Cardiac muscle cell (in vitro differentiated cells and primary cell): Measurements from ENCODE around the gene SULF2. TPM values are rescaled to one million over a fixed set of nuclear protein-coding genes. Genes with fewer than 3 reads are reported as not detected.

Source experiments
- DNase-seq, 2 donors: peaks; one replicate each; pipeline versions ENCODE4 v3.0.0 to v3.0.0-alpha.2; 2010 to 2017; ENCODE audit warnings: low read depth in 1 of 2, low spot score in 1 of 2
- H3K27ac ChIP-seq: fragments of 200-600 bp; sonication (generic); 2 replicates; pipeline ENCODE4 v1.5.1; 2016
- H3K27me3 ChIP-seq: fragments of 200-600 bp; sonication (generic); 2 replicates; pipeline ENCODE4 v1.6.0; 2016; ENCODE audit warnings: control low read depth
- H3K36me3 ChIP-seq: fragments of 200-600 bp; sonication (generic); 2 replicates; pipeline ENCODE4 v1.5.1; 2016; ENCODE audit warnings: control low read depth
- H3K4me1 ChIP-seq: fragments of 200-600 bp; sonication (generic); 2 replicates; pipeline ENCODE4 v1.8.1; 2017; ENCODE audit warnings: low read depth, mild to moderate bottlenecking, mixed run types
- H3K4me3 ChIP-seq: fragments of 200-600 bp; sonication (generic); 2 replicates; pipeline ENCODE4 v1.5.1; 2016; ENCODE audit warnings: mild to moderate bottlenecking
- H3K9me3 ChIP-seq: fragments of 200-600 bp; sonication (generic); 2 replicates; pipeline ENCODE4 v1.5.1; 2017; ENCODE audit warnings: low read depth, mild to moderate bottlenecking, control low read depth
- CTCF ChIP-seq: IDR thresholded peaks from 2 replicates; pipeline ENCODE4 v1.5.1; 2012; ENCODE audit warnings: low read depth, mild to moderate bottlenecking, low read length
- polyA plus RNA-seq: library from polyadenylated mRNA; unstranded; fragments of >200 nt; fragmentation: Nextera tagmentation; extraction: Ambion mirVana; gene quantifications from 2 replicates; pipeline ENCODE4 v1.2.1, GENCODE V29; 2016
- total RNA-seq: library from RNA; depleted of rRNA; stranded (reverse); fragments of >200 nt; gene quantifications from 2 replicates; pipeline ENCODE4 v1.2.3, GENCODE V29; 2016

Gene SULF2
- total and polyA plus RNA-seq, 2 experiments from 2014 or later = 4.2 to 9.6 TPM

DNA sequence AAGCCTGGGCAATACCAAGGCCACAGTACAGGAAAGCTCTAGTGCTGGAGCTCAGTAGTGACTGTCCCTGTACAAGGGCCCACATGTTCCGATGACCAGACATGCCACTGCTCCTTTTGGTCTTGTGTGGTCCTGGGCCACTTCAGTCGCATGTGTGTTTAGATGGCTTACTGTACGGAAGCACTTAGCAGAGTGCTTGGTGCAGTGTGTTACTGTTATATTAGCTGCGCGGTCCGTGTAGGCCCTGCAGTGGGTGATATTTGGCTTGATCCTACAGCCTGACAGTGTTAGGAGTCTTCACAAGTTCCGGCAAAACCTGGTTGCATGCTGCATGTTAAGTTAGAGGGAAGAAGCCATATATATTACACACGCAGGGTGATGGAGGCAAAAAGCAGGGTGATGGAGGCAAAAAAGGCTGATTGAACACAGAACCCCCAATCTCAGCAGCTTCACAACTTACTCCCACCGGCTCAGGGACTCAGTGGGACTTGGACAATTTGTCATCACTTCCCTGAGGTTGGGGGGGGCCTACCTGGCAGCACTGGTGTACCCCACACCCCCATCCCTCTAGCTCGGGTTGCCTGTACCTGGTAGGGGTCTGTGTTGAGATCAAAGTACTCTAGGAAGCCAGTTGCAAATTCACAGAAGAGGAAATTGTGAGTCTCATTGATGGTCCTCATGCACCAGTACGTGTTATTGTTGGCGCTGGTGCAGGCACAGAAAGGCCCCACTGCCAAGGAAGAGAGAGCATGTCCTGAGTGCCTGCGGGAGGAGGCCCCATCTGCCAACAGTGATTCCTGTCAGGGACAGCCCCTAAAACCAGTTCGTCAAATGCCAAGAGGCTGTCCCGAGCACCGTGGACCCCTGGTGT, 122.6 kb downstream of the SULF2 start:
- H3K27ac ChIP-seq = no peak overlapping the region
- H3K4me3 ChIP-seq = no peak overlapping the region
- H3K4me1 ChIP-seq = peaks cover 5% of the 10 kb centered on the region
- H3K27me3 ChIP-seq = no peaks in the 10 kb centered on the region
- H3K9me3 ChIP-seq = no peaks in the 10 kb centered on the region
- H3K36me3 ChIP-seq = no peaks in the 10 kb centered on the region
- no peak for TF ChIP-seq CTCF
- DNase-seq = no peak

GRCh38 chr20:47661714-47662113, 123.6 kb downstream of the SULF2 start:
- no peak overlapping the region for H3K27ac ChIP-seq
- DNase-seq = no peak
- H3K27me3 ChIP-seq = no peaks in the 10 kb centered on the region
- H3K9me3 ChIP-seq = no peaks in the 10 kb centered on the region
- H3K36me3 ChIP-seq = no peaks in the 10 kb centered on the region
- H3K4me3 ChIP-seq = no peak overlapping the region
- TF ChIP-seq CTCF = no peak
- H3K4me1 ChIP-seq = peaks cover 5% of the 10 kb centered on the region

DNA sequence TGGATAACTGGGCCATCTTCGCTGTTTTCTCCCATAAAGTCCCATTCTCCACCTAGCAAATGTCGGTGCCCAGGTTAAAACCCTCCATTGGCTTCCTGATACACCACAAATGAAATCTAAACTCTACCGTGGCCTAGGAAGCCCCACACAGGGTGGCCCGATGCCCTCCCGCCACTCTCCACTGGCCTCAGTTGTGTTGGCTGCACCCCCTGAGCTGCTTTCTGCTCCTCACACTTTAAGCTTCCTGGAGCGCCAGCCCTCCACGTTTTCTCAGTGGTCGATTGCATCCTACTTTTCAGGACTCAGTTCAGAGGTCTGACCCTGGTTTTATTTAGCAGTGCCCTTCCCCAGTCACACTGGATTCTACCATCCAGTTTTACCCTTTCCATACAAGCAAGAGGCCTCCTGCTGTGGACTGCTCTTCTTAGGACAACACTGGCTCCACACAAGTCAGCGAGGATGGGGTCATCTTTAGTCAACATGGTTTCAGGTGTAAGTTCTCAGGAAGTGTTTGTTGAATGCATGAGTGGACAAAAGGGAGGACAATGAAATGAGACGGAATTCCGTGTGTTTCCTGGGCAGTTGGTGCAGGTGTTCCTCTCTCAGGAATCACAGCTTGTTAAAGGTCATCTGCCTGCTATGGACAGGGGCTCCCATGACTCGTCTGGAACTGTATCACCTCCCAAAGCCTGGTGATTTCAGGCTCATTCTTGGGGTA, 124.1 kb downstream of the SULF2 start:
- H3K27ac ChIP-seq = no peak overlapping the region
- TF ChIP-seq CTCF = no peak

GRCh38 chr20:47660602-47660905, 124.7 kb downstream of the SULF2 start:
- H3K27ac ChIP-seq = no peak overlapping the region
- H3K4me3 ChIP-seq = no peak overlapping the region
- no peaks in the 10 kb centered on the region for H3K9me3 ChIP-seq
- H3K27me3 ChIP-seq = no peaks in the 10 kb centered on the region
- TF ChIP-seq CTCF = no peak
- H3K4me1 ChIP-seq = peaks cover 5% of the 10 kb centered on the region
- DNase-seq = no peak
- H3K36me3 ChIP-seq = peaks cover 3% of the 10 kb centered on the region

More for the DNA sequence above, 124.1 kb downstream of the SULF2 start:
- no peak for DNase-seq
- H3K9me3 ChIP-seq = no peaks in the 10 kb centered on the region
- H3K4me1 ChIP-seq = peaks cover 5% of the 10 kb centered on the region
- no peak overlapping the region for H3K4me3 ChIP-seq
- H3K27me3 ChIP-seq = no peaks in the 10 kb centered on the region
- H3K36me3 ChIP-seq = peaks cover 3% of the 10 kb centered on the region

DNA sequence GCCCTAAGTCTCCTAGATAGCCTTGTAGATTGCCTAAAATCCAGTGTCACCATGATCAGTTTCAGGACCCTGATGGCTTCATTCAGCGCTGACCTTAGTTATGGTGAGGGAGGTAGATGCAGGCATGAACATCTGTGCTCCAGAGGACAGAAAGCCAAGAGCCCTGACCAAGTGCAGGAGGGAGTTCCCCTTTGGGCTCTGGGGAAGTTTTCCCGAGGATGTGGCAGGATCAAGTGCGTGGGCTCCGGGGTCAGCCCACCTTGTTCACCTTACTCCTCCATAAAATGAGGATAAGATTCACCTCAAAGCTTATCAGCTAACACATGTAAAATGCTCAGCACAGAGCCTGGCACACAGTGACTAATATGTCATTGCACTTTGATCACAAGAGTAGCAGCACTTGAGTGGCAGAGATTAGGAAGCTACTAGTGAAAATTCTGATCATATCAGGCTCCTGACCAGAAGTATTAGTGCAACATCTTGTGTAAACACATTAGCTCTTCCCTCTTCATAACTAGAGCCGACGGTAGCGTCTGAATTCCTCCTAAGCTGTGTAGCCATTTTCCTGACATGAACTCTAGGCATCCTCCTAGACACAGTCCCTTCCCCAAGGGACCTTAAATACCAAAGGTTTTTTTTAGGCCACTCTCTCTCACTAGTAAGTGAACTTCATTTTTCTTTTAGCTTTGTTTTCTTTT, 125.2 kb downstream of the SULF2 start:
- Histone ChIP-seq H3K9me3 (no peaks in the 10 kb centered on the region), H3K27ac (no peak overlapping the region), H3K27me3 (no peaks in the 10 kb centered on the region), H3K4me1 (peaks cover 5% of the 10 kb centered on the region), H3K4me3 (no peak overlapping the region), H3K36me3 (peaks cover 7% of the 10 kb centered on the region)
- no peak for TF ChIP-seq CTCF
- no peak for DNase-seq
